ENCODE data around the gene STXBP6.
"Not testable (repeated sequence)": the region's sequence is repeated elsewhere in the genome, so short reads cannot be mapped to it uniquely, and the experiment has no call there.

STXBP6 gene

GRCh38 chr14:24785698-24786097, 264.2 kb downstream of the STXBP6 start:
- no peak for DNase-seq

- DNase-seq = no peak
Measured at GRCh38 chr14:24784981-24785380, 265.0 kb downstream of the STXBP6 start.

GRCh38 chr14:24783791-24784190, 266.2 kb downstream of the STXBP6 start:
- no peak for DNase-seq

- DNase-seq = no peak
Measured at GRCh38 chr14:24780281-24780680, 269.7 kb downstream of the STXBP6 start.

- DNase-seq = no peak
Measured at GRCh38 chr14:24777678-24778077, 272.3 kb downstream of the STXBP6 start.

- no peak for DNase-seq
Measured at GRCh38 chr14:24775950-24776349, 274.0 kb downstream of the STXBP6 start.

- DNase-seq = no peak
Measured at GRCh38 chr14:24774187-24774915, 275.6 kb downstream of the STXBP6 start.

- not testable (repeated sequence) for DNase-seq
Measured at GRCh38 chr14:24773564-24773963, 276.4 kb downstream of the STXBP6 start.

- no peak for DNase-seq
Measured at GRCh38 chr14:24766434-24766833, 283.5 kb downstream of the STXBP6 start.

GRCh38 chr14:24761141-24761540, 288.8 kb downstream of the STXBP6 start:
- no peak for DNase-seq

Data from GF-D8 (cell line).